GM21447 (cell line): ENCODE measurements around the gene NT5DC1.

Experiments
- ATAC-seq: cut with Tn5 transposase; IDR thresholded peaks from one replicate; pipeline ENCODE4 v1.9.1; 2021; ENCODE audit not compliant: unreplicated experiment

NT5DC1 gene

GRCh38 chr6:116190550-116190949 lies 89.9 kb downstream of the NT5DC1 start:
- no peak for ATAC-seq

- no peak for ATAC-seq
Measured at GRCh38 chr6:116191881-116192280, 91.2 kb downstream of the NT5DC1 start.

DNA sequence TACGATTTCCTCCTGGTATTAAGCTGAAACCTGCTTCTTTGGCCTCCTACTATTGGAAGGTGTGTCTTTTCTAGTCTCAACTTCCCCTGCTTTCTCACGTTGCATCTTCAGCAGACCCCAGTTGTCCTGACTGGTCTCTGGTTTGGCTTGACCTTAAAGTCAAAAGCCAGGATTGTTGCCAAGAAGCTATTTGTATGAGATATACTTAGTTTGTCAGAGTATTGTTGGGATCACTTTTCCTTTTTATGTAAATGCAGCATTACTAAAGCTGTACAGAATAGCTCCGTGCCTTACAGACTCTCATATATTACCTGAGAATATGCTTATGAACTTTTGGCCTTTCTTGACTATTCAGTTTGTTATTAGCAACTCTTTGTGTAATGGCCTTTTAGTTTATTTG lies 92.1 kb downstream of the NT5DC1 start:
- ATAC-seq = no peak

- no peak for ATAC-seq
Measured at GRCh38 chr6:116196841-116197240, 96.2 kb downstream of the NT5DC1 start.

DNA sequence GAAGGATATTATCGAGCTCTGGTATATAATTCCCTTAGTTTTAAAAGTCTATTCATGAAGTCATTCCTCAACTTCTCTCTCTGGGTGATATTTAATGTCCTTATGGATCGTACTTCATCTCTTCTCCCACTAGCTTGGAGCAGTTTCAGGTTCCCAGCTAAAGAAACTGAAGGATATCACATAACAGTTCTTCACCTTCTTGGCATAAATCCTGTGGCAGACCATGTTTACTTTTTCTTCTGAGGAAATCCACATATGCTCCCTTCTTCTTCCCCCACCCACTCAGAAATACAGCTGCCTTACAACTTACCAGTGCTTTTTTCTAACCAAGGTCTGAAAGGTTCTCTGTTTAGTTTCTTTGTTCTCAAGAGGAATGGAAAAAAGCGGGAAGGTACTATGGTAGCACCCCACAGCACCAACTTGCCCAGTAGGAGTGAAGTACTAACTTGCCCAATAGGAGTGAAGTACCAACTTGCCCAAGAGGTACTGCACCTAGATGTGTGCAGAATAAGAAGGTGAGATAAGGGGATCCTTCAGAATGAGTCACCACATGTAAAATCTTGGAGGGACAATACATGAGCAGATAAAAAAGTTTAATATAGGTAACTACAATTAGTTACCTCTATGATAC lies 100.1 kb downstream of the NT5DC1 start:
- no peak for ATAC-seq

- ATAC-seq = no peak
Measured at GRCh38 chr6:116201538-116201937, 100.9 kb downstream of the NT5DC1 start.

GRCh38 chr6:116205281-116205680 lies 104.6 kb downstream of the NT5DC1 start:
- no peak for ATAC-seq

GRCh38 chr6:116206231-116206903 lies 105.7 kb downstream of the NT5DC1 start:
- ATAC-seq = no peak

DNA sequence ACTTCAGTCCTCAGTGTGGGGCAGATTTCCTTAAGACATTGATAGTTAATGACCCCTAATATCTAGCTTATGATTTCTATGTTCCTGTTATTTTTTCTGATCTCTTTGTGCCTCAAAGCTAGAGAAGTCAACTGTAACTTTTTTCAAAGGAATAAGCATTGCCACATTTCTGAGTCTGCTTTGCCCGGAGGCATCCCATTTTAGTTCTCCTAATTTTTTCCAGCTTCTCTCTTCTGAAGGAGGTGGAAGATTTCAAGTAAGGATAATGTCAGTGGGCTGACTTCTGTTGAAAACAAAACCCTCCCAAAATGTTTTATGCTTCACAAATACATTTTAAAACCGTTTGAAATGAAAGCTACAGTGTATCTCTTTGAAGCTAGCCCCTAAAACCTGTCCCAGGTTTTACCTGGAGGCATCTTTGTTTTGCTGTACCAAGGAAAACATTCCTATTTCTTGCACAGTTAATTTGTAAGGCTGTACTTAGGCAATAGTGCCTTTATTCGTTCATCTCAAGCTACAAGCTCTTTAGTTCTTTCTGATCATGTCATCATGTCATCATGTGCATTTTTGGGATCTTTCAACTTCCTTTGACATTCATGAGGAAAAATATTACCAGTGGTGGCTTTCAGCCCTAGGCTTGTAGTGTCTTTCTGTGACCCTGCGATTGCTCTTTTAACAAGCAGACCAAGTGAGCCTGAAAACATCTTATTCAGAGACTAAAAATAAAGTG lies 107.6 kb downstream of the NT5DC1 start:
- ATAC-seq = no peak

GRCh38 chr6:116210316-116210715 lies 109.7 kb downstream of the NT5DC1 start:
- no peak for ATAC-seq

DNA sequence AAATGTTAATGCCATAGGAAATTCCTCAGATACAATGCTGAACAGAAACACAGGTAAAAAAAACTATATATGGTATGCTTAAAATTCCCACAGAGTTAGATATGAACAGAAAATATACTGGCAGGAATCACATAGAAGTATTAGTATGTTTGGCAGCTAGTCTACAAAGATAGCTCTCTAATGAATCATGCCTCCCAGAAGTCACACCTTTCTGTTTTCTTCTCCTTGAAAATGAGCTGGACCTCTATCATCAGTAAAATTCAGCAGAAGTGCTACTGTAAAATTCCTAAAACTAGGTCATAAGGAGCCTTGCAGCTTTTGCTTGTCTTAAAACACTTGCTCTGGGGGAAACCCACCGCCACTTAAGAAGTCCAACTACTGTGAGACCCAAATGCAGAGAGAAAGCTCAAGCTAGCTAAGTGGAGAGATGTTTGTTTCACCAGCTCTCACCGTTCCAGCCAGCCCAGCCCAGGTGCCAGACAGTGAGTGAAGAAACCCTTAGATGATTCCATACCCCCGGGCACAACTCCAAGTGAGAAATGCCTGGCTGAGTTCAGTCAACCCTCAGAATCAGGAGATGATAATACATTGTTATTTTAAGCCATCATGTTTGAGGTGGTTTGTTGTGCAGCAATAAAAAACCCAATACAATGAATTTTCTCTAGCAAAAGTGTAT lies 110.2 kb downstream of the NT5DC1 start:
- ATAC-seq = no peak

DNA sequence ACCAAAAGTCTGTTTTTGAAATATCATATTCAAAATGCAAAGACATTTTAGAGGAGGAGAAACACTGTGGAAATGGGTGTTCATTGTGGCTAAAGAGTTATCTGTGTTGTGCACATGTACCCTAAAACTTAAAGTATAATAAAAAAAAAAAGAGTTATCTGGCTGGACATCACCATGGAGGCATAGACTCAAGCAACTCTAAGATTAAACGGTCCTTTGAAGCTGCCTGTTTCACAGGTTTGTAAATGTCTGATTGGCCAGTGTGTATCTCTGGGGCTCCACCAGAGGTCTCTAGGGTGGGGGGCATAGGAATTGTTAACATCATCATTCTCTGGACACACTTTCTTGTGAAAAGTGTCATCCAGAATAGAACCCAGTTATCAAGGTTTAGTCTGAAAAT lies 114.0 kb downstream of the NT5DC1 start:
- no peak for ATAC-seq

DNA sequence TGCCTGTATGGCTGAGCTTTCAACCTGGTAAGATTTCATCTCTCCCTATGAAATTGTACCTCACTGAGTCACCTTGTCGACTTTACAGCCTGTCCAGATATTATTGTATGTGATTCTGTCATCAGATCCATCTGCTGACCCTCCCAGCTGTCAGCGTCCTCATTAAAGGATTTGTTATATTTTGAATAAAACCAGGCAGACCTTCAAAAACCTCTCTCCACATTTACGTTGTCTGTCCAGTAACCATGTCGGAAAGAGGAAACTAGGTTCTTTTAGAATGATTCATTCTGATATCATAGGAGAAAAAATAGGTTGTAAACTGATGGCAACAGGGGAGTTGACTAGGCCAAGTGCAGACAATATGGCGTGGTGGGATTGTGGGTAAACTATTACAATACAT lies 114.8 kb downstream of the NT5DC1 start:
- ATAC-seq = no peak

- ATAC-seq = peak; percentile 66
Measured at GRCh38 chr6:116217069-116217468, 116.4 kb downstream of the NT5DC1 start.

GRCh38 chr6:116218172-116218633 lies 117.5 kb downstream of the NT5DC1 start:
- no peak for ATAC-seq

DNA sequence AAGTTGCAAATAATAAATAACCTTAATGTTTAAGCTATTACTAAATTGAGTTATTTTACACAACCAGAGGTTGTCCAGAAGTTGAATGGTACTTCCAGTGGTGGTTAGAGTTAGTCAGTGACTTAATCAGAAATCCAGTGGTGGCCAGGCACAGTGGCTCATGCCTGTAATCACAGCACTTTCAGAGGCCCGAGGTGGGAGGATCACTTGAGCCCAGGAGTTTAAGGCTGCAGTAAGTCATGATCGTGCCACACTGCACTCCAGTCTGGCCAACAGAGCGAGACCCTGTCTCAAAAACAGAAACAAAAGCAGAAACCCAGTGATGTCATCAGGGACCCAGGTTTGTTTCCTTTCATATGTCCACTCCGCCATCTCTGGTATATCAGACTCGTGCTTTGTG lies 118.2 kb downstream of the NT5DC1 start:
- ATAC-seq = no peak

DNA sequence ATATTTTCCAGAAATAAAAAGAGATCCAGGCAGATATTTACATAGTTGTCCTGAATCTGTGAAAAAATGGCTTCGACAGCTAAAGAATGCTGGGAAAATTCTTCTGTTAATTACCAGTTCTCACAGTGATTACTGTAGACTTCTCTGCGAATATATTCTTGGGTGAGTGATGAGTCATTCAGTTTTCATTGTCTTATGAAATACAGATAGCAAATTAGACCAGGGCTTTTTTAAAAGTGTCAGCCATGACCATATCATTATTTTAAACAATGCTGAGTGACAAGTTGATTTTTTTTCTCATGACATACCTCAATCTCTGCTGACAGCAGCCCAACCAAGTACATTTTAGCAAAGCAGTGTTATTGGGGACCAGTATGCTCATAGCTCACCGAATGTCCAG lies 120.4 kb downstream of the NT5DC1 start:
- ATAC-seq = no peak

GRCh38 chr6:116221911-116222310 lies 121.3 kb downstream of the NT5DC1 start:
- no peak for ATAC-seq

- ATAC-seq = no peak
Measured at GRCh38 chr6:116223355-116223754, 122.7 kb downstream of the NT5DC1 start.

DNA sequence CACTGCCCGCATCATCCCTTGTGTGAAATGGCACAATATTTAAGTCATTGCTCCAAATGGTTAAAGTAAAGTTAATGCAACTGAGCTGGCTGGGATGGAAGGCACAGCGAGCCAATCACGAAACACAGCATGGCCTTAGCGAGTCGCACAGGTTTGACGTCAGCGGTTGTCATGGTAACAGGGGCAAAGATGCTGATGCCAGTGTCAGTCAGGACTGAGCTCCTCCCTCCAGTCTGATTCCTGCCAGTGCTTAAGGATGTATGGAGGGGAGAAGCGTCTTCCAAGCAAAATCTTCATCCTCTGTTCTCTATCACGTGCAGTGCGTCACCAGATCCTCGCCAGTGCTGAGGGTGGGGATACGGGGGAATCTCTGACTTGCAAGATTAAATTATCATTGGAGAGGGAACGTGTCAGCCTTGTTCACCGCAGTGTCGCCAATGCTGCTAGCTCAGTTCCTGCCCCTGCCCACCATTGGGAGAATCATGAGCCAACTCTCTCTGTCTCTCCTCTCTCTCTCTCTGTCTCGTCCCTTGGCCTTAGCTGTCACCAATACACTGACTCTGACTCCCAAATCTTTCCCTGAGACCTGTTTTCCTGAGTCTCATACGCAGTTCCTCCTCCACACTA lies 128.7 kb downstream of the NT5DC1 start:
- no peak for ATAC-seq

DNA sequence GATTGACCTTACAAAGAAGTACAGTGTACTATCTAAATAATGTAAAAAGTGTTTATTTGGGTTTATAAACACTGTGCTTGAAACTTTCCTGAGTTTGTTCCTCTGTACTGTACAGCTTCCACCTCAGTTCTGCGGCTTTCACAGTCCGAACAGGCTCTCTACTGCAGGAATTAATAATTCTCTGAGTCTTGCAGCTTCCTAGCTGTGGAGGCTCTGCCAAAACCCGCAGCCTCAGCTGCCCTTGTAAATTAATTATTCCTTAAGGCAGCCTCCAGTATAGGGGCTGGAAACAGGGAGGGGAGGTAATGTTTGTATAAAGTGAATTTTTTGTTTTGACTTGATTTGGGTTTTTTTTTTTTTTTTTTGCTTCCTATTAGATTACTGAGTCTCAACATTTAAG lies 134.0 kb downstream of the NT5DC1 start:
- ATAC-seq = no peak
